Esophagus squamous epithelium (tissue), 5 donors: Measurements from ENCODE around the gene TNKS1BP1. TPM values are rescaled to one million over a fixed set of nuclear protein-coding genes. Genes with fewer than 3 reads are reported as not detected.

Experiments used
- DNase-seq: peaks from one replicate; lab custom pipeline; 2025; lab: John Stamatoyannopoulos, UW
- H3K27ac ChIP-seq, 4 donors: fragments of 200-600 bp; sonication (generic); one replicate each; pipeline ENCODE4 v1.5.1; 2016 to 2019; ENCODE audit warnings: mild to moderate bottlenecking in 1 of 4
- H3K27me3 ChIP-seq, 4 donors: fragments of 200-600 bp; sonication (generic); 1 replicate in 3 of 4; 2 replicates in 1 of 4; pipeline versions ENCODE4 v1.5.1 to v1.6.0; 2017 to 2021; ENCODE audit warnings: antibody characterized with exemption in 1 of 4
- H3K36me3 ChIP-seq, 3 donors: fragments of 200-600 bp; sonication (generic); one replicate each; pipeline ENCODE4 v1.5.1; 2016 to 2019
- H3K4me1 ChIP-seq, 3 donors: fragments of 200-600 bp; sonication (generic); one replicate each; pipeline ENCODE4 v1.5.1; 2017 to 2019
- H3K4me3 ChIP-seq, 4 donors: fragments of 200-600 bp; sonication (generic); 1 replicate in 3 of 4; 2 replicates in 1 of 4; pipeline ENCODE4 v1.5.1; 2016 to 2019; ENCODE audit warnings: mild to moderate bottlenecking in 2 of 4, moderate library complexity in 1 of 4
- H3K9me3 ChIP-seq, 3 donors: fragments of 200-600 bp; sonication (generic); one replicate each; pipeline ENCODE4 v1.5.1; 2016 to 2019
- CTCF ChIP-seq, 6 experiments: fragments of 450-650 bp in 4 of 6; fragments of 200-600 bp in 2 of 6; sonication (generic) in 2 of 6; IDR thresholded peaks; one replicate each; pipeline ENCODE4 v1.5.1; 2016 to 2019; ENCODE audit warnings: antibody characterized with exemption in 6 of 6, mild to moderate bottlenecking in 4 of 6, moderate library complexity in 4 of 6
- POLR2A ChIP-seq, 4 donors: fragments of 450-650 bp; IDR thresholded peaks; one replicate each; pipeline ENCODE4 v1.6.1; 2017; ENCODE audit warnings: antibody characterized with exemption in 4 of 4, mild to moderate bottlenecking in 4 of 4, moderate library complexity in 3 of 4
- WGBS, 2 donors: methylation state at CpG; one replicate each; pipeline ENCODE4 v1.1.5; 2018; 5-methylcytosine and 5-hydroxymethylcytosine counted together
- intact Hi-C: fragments of 100-400 bp; cut with DNase I; formaldehyde crosslinking; loops from one replicate; pipeline ENCODE4 v1.15.0; 2022
- total RNA-seq, 4 donors: library from RNA; depleted of rRNA; stranded (reverse); fragments of >200 nt; gene quantifications; one replicate each; pipeline ENCODE4 v1.1.0, GENCODE V29; 2016
- donor health status: DM: yes; HTN: yes; CAD: no.

Gene TNKS1BP1
- total RNA-seq, 4 donors from 2014 or later = 94.6 to 212 (median 124) TPM

GRCh38 chr11:57330029-57330428 lies 5.3 kb upstream of the TNKS1BP1 start:
- intact Hi-C loops = no loop called here
- no peak overlapping the region for H3K4me3 ChIP-seq
- 77 to 100% methylated on average over 5 to 9 of the region's 9 CpGs for WGBS, 2 donors
- no peaks in the 10 kb centered on the region for H3K27me3 ChIP-seq
- no peaks in the 10 kb centered on the region for H3K9me3 ChIP-seq
- peaks cover 21 to 34% (median 23%) of the 10 kb centered on the region in 3 donors for H3K4me1 ChIP-seq
- H3K27ac ChIP-seq = no peak overlapping the region
- TF ChIP-seq POLR2A (IDR thresholded peaks at IDR 0.05) (no peak), CTCF (IDR thresholded peaks at IDR 0.05) (no peak)
- no peak for DNase-seq
- peaks cover 32 to 85% (median 48%) of the 10 kb centered on the region in 3 donors for H3K36me3 ChIP-seq

- H3K27me3 ChIP-seq = no peaks in the 10 kb centered on the region
- no peak for DNase-seq
- H3K36me3 ChIP-seq = peaks cover 29 to 68% (median 41%) of the 10 kb centered on the region in 3 donors
- H3K4me3 ChIP-seq = no peak overlapping the region
- WGBS, 2 donors = 90 to 93% methylated on average over 5 of the region's 5 CpGs
- H3K9me3 ChIP-seq = no peaks in the 10 kb centered on the region
- peak overlapping the region in 2 of 4 donors; percentile 24 to 100 for H3K27ac ChIP-seq
- peaks cover 19 to 30% (median 20%) of the 10 kb centered on the region in 3 donors for H3K4me1 ChIP-seq
- TF ChIP-seq CTCF (IDR thresholded peaks at IDR 0.05) (no peak), POLR2A (IDR thresholded peaks at IDR 0.05) (no peak)
- intact Hi-C loops = no loop called here
Observed at GRCh38 chr11:57327721-57328120, 3.0 kb upstream of the TNKS1BP1 start.

GRCh38 chr11:57325735-57326048 lies 940 bp upstream of the TNKS1BP1 start:
- 13 to 14% methylated on average over 4 to 6 of the region's 6 CpGs for WGBS, 2 donors
- Histone ChIP-seq H3K27me3 (no peaks in the 10 kb centered on the region), H3K36me3 (peaks cover 11 to 50% (median 25%) of the 10 kb centered on the region in 3 donors), H3K4me3 (peak overlapping the region; percentile 86 to 93 (median 88)), H3K27ac (peak overlapping the region; percentile 96 to 100 (median 99)), H3K4me1 (peaks cover 30 to 51% (median 35%) of the 10 kb centered on the region in 3 donors), H3K9me3 (no peaks in the 10 kb centered on the region)
- no peak for TF ChIP-seq CTCF (IDR thresholded peaks at IDR 0.05)
- no peak for DNase-seq
- intact Hi-C loops = no loop called here

- Histone ChIP-seq H3K27me3 (no peaks in the 10 kb centered on the region), H3K4me3 (peak overlapping the region; percentile 86 to 93 (median 88)), H3K4me1 (peaks cover 44 to 64% (median 44%) of the 10 kb centered on the region in 3 donors), H3K27ac (peak overlapping the region; percentile 96 to 100 (median 99)), H3K36me3 (peaks cover 9 to 50% (median 22%) of the 10 kb centered on the region in 3 donors), H3K9me3 (no peaks in the 10 kb centered on the region)
- TF ChIP-seq CTCF (IDR thresholded peaks at IDR 0.05) (no peak), POLR2A (IDR thresholded peaks at IDR 0.05) (no peak)
- intact Hi-C loops = no loop called here
- DNase-seq = peak; percentile 30
- WGBS, 2 donors = 3% methylated on average over 8 to 26 of the region's 64 CpGs
Observed at GRCh38 chr11:57324154-57324885, 432 bp downstream of the TNKS1BP1 start.

- peaks cover 44 to 70% (median 49%) of the 10 kb centered on the region in 3 donors for H3K4me1 ChIP-seq
- WGBS, 2 donors = 7 to 23% methylated on average over 4 to 6 of the region's 9 CpGs
- H3K27me3 ChIP-seq = no peaks in the 10 kb centered on the region
- TF ChIP-seq CTCF (IDR thresholded peaks at IDR 0.05) (no peak), POLR2A (IDR thresholded peaks at IDR 0.05) (no peak)
- DNase-seq = no peak
- H3K4me3 ChIP-seq = peak overlapping the region; percentile 86 to 93 (median 88)
- intact Hi-C loops = no loop called here
- peaks cover 14 to 50% (median 22%) of the 10 kb centered on the region in 3 donors for H3K36me3 ChIP-seq
- H3K27ac ChIP-seq = peak overlapping the region; percentile 96 to 100 (median 99)
- H3K9me3 ChIP-seq = no peaks in the 10 kb centered on the region
Observed at GRCh38 chr11:57323855-57324153, 948 bp downstream of the TNKS1BP1 start.
